Measurements from ENCODE around the gene OPCML. TPM values are rescaled to one million over a fixed set of nuclear protein-coding genes. Genes with fewer than 3 reads are reported as not detected.

The OPCML gene
- total and polyA plus RNA-seq, 7 donors: 0.01 to 0.80 (median 0.07) TPM; not detected in 4

DNA sequence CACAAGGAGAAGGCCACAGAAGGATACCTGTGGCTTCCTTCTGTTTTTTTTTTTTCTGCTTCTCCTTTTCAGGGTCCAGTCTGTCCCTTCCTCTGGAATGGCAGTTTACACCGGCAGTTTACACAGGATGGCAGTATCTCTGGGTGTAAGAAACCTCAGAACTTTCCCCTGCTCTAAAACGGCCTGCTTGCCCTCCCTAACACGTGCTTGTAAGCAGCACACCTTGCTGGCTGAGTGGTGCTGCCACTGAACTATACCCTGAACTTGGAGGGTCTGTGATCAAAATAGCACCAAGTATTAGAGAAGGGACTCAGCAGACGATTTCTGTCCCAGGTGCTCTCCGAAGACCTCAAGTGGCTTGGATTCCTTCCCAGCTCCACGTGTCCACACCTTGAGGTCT, 904 bp upstream of the OPCML start:
- no peak for ATAC-seq
- TF ChIP-seq, protein P1, sequence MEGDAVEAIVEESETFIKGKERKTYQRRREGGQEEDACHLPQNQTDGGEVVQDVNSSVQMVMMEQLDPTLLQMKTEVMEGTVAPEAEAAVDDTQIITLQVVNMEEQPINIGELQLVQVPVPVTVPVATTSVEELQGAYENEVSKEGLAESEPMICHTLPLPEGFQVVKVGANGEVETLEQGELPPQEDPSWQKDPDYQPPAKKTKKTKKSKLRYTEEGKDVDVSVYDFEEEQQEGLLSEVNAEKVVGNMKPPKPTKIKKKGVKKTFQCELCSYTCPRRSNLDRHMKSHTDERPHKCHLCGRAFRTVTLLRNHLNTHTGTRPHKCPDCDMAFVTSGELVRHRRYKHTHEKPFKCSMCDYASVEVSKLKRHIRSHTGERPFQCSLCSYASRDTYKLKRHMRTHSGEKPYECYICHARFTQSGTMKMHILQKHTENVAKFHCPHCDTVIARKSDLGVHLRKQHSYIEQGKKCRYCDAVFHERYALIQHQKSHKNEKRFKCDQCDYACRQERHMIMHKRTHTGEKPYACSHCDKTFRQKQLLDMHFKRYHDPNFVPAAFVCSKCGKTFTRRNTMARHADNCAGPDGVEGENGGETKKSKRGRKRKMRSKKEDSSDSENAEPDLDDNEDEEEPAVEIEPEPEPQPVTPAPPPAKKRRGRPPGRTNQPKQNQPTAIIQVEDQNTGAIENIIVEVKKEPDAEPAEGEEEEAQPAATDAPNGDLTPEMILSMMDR (IDR thresholded peaks at IDR 0.05): no peak
- 40 to 43% (median 42%) methylated on average over 6 of the region's 6 CpGs for WGBS, 3 donors
- Histone ChIP-seq H3K27me3 (ENCODE audit: insufficient read depth in 3 of 3, low read length in 2 of 3) (peaks cover 3 to 59% (median 21%) of the 10 kb centered on the region in 3 donors), H3K4me3 (no peak overlapping the region), H3K27ac (no peak overlapping the region), H3K4me1 (no peaks in the 10 kb centered on the region), H3K9me3 (no peaks in the 10 kb centered on the region), H3K36me3 (ENCODE audit: insufficient read depth in 1 of 2, low read depth in 1 of 2) (no peaks in the 10 kb centered on the region)
- no peak for DNase-seq
- intact Hi-C loops (cut with DNase I): no loop called here

DNA sequence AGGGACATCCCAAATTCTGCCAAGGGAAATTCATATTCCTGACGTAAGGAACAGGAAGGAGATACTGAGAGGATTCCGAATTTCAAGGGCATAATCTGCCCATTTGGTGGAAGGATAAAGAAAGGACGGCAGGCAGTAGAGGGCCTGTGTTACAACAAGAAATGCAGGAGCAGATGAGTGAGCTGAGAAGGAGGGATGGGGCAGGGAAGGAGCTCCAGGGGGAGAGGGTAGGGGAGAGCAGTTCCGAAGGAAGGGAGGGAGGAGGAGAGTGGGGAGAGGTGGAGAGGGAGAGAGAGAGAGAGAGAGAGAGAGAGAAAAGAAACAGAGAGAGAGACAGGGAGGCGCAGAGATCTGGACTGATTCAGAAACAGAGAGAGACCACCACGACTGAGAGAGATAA, 843 bp downstream of the OPCML start:
- Histone ChIP-seq H3K9me3 (no peaks in the 10 kb centered on the region), H3K4me1 (no peaks in the 10 kb centered on the region), H3K4me3 (no peak overlapping the region), H3K27me3 (ENCODE audit: insufficient read depth in 3 of 3, low read length in 2 of 3) (peaks cover 3 to 65% (median 25%) of the 10 kb centered on the region in 3 donors), H3K36me3 (ENCODE audit: insufficient read depth in 1 of 2, low read depth in 1 of 2) (no peaks in the 10 kb centered on the region), H3K27ac (no peak overlapping the region)
- no peak for DNase-seq
- intact Hi-C loops (cut with DNase I): no loop called here
- WGBS, 3 donors: 4 to 9% (median 5%) methylated on average over 6 of the region's 6 CpGs
- no peak for ATAC-seq
- TF ChIP-seq, protein P1 (IDR thresholded peaks at IDR 0.05): no peak

DNA sequence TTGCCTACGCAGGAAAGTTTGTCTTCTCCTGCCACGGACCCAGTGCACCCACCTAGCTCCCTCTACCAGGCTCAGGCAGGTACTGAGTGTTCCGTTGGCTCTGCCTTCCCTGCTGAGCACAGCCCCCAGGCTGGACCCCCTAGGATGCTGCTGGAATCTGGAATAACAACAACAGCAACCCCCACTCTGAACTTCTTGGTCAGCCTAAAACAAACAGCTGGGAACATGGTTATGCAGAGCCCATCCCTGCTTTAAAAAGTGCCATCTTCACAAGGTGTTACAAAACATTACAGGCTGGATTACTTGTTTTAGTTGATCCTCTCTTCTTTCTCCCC, 1.8 kb downstream of the OPCML start:
- 5 to 7% (median 6%) methylated on average over 3 of the region's 3 CpGs for WGBS, 3 donors
- Histone ChIP-seq H3K9me3 (no peaks in the 10 kb centered on the region), H3K27ac (no peak overlapping the region), H3K27me3 (ENCODE audit: insufficient read depth in 3 of 3, low read length in 2 of 3) (peaks cover 3 to 65% (median 25%) of the 10 kb centered on the region in 3 donors), H3K4me1 (no peaks in the 10 kb centered on the region), H3K36me3 (ENCODE audit: insufficient read depth in 1 of 2, low read depth in 1 of 2) (no peaks in the 10 kb centered on the region), H3K4me3 (no peak overlapping the region)
- no peak for ATAC-seq
- DNase-seq: no peak
- TF ChIP-seq, protein P1 (IDR thresholded peaks at IDR 0.05): no peak
- intact Hi-C loops (cut with DNase I): no loop called here

DNA sequence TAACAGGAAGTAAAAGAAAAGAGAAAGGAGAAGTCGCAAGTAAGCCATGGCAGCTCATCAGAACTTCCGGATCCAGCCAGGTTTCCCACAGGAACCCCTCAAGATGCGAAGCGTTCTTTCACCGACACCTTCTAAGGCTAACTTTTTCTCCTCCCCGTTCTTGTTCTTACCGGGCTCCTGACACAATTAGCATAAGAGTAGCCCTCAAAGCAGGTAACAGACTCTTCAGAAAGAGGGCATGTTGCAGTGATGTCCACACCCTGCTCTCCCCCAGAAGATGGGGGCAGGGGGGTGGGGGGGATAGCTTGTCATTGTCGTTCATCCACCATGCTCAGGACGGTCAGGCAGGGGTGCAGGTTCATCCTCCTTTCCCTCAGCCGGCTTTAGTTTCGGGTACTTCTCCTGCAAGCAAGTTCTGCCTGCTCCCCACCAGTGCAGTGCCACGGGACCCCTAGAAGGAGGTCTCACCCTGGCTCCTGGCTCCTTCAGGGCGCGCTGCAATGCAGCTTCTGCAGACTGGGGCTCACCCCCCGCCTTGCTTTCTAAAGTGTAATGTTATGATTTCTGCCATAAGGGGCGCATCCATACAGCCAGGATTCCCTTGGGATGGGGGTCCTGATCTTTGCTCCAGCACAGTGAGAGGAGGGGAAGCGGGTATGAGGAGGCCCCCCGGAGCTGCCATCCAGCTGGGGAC, 2.3 kb downstream of the OPCML start:
- Histone ChIP-seq H3K4me1 (no peaks in the 10 kb centered on the region), H3K4me3 (no peak overlapping the region), H3K36me3 (ENCODE audit: insufficient read depth in 1 of 2, low read depth in 1 of 2) (no peaks in the 10 kb centered on the region), H3K9me3 (no peaks in the 10 kb centered on the region), H3K27me3 (ENCODE audit: insufficient read depth in 3 of 3, low read length in 2 of 3) (peaks cover 3 to 63% (median 24%) of the 10 kb centered on the region in 3 donors), H3K27ac (no peak overlapping the region)
- intact Hi-C loops (cut with DNase I): no loop called here
- WGBS, 3 donors: 19 to 22% (median 20%) methylated on average over 18 of the region's 18 CpGs
- TF ChIP-seq, protein P1 (IDR thresholded peaks at IDR 0.05): no peak
- no peak for ATAC-seq
- no peak for DNase-seq

DNA sequence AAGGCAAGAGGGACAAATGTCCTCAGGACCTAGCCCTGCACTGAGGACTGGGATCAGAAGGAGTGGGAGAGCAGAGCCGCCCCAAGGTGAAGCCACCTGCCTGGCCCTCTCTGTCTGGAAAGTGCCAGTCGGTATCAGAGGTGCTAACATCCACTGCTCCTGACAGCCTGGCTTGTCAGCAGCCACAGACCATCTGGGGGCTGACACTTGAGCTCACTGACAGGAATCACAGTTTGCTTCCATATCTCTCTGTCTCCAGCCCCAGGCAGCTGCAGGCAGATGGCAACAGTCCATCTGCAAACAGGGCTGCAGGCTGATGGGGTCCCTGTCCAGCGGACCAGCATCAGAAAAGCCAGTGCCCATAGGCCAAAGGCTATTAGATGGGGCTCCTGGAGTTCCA, 5.5 kb downstream of the OPCML start:
- intact Hi-C loops (cut with DNase I): no loop called here
- no peak for ATAC-seq
- H3K9me3 ChIP-seq: no peaks in the 10 kb centered on the region
- no peak for DNase-seq
- 36 to 49% (median 45%) methylated on average over 3 of the region's 3 CpGs for WGBS, 3 donors
- H3K27me3 ChIP-seq (ENCODE audit: insufficient read depth in 3 of 3, low read length in 2 of 3): peaks cover 3 to 37% (median 16%) of the 10 kb centered on the region in 3 donors
- no peaks in the 10 kb centered on the region for H3K36me3 ChIP-seq (ENCODE audit: insufficient read depth in 1 of 2, low read depth in 1 of 2)
- H3K27ac ChIP-seq: no peak overlapping the region
- no peak overlapping the region for H3K4me3 ChIP-seq
- TF ChIP-seq, protein P1 (IDR thresholded peaks at IDR 0.05): no peak
- no peaks in the 10 kb centered on the region for H3K4me1 ChIP-seq

Measured in psoas muscle (tissue), 8 donors.